ENCODE data around the gene NCBP2L.

NCBP2L gene

DNA sequence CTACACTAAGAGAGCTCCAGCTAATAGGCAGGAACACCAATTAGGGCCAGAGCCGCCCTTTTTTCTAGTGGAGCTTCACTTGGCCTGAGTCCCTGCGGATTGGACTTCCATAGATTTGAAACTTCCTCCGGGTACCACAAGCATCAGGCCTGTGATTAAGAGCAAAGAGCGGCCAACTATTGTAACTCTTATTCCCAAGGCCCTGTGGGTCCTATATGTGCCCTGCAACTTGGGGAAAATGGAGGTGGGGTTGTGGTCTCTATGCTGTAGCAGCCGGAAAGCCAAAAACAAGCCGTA is at the start of gene NCBP2L:
NCBP2L (plus strand) TSS at position 198 of the 297 bp plus-strand sequence. CDS start 16,488 bp downstream, outside the sequence.
- in situ Hi-C loops (cut with HindIII; ENCODE audit: low sequenced_read_pairs): no loop called here
- TF ChIP-seq, protein P1, sequence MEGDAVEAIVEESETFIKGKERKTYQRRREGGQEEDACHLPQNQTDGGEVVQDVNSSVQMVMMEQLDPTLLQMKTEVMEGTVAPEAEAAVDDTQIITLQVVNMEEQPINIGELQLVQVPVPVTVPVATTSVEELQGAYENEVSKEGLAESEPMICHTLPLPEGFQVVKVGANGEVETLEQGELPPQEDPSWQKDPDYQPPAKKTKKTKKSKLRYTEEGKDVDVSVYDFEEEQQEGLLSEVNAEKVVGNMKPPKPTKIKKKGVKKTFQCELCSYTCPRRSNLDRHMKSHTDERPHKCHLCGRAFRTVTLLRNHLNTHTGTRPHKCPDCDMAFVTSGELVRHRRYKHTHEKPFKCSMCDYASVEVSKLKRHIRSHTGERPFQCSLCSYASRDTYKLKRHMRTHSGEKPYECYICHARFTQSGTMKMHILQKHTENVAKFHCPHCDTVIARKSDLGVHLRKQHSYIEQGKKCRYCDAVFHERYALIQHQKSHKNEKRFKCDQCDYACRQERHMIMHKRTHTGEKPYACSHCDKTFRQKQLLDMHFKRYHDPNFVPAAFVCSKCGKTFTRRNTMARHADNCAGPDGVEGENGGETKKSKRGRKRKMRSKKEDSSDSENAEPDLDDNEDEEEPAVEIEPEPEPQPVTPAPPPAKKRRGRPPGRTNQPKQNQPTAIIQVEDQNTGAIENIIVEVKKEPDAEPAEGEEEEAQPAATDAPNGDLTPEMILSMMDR (IDR thresholded peaks at IDR 0.05; ENCODE audit: low read depth, low read length, missing control alignments): no peak
- no peak for DNase-seq (ENCODE audit: low read depth)
- H3K4me3 ChIP-seq (ENCODE audit: low read depth, low read length): peak within 1 kb of the TSS; percentile 37

DNA sequence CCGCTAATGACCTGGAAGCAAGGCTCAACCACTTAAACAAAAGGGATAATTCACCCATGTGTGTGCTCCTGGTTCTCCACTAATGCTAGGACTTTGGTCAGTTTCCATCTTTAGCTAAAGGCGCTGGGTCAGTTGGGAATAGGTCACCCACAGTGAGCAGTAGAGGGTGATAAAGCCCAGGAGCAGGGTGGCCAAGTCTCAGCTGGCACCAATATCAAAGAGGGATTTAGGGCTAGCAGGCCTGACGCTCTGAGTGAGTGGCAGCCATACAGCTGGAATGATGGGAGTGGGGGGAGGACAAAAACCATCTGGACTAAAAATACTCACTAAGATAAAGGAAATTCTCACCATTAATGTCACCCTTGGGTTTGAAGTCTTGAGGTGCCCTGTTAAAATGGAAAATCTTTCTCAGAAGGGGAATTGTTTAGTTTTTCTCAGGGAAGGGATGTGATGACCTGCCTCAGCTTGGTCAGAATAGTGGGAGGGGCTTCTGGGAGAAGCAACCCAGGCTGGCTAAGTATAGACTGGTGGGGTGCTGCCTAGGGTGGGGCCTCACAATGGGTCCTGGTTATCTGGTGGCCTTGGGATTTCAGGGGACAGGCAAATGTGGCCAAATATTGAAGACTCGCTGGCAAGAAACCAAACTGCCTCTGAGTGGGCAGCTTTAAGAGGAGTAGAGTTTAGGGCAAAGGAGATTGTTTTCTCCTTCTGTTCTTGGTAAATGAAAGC is 49.0 kb upstream of the NCBP2L start:
- no peak for DNase-seq (ENCODE audit: low read depth)
- TF ChIP-seq, protein P1 (IDR thresholded peaks at IDR 0.05; ENCODE audit: low read depth, low read length, missing control alignments): no peak
- in situ Hi-C loops (cut with HindIII; ENCODE audit: low sequenced_read_pairs): no loop called here
- no peak overlapping the region for H3K4me3 ChIP-seq (ENCODE audit: low read depth, low read length)

DNA sequence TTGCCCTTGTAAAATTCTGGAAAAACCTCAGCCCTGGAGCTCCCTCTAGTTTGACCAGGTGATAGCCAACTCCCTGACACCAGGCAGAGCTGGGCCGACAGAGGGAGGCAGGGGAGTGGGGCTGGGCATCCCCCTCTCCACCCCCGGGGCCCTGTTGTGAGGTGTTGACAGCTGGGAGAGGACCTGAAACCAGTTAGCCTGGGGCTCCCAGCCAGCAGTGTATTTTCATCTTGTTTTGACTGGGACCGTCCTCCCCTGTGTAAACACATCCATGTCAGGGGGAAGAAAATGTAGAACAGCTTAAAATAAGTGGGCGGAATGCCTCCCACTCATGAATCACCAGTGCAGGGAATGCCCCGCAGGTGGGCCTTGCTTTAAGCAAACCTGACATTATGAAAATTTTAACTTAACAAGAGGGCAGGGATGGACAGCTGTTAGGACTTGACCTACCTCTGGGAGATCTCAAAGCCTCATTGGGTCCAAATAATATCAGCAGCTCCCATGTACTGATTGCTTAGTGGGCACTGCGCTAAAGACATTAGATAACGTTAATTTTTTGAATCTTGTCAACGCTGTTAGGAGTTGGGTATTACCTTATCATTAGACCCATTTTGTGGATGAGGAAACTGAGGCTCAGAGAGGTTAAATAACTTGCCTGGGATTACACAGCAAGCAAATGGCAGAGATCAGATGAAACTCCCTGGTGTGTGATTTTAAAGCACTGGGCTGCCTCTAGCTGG is 47.8 kb upstream of the NCBP2L start:
- TF ChIP-seq, protein P1 (IDR thresholded peaks at IDR 0.05; ENCODE audit: low read depth, low read length, missing control alignments): no peak
- in situ Hi-C loops (cut with HindIII; ENCODE audit: low sequenced_read_pairs): no loop called here
- no peak for DNase-seq (ENCODE audit: low read depth)
- no peak overlapping the region for H3K4me3 ChIP-seq (ENCODE audit: low read depth, low read length)

DNA sequence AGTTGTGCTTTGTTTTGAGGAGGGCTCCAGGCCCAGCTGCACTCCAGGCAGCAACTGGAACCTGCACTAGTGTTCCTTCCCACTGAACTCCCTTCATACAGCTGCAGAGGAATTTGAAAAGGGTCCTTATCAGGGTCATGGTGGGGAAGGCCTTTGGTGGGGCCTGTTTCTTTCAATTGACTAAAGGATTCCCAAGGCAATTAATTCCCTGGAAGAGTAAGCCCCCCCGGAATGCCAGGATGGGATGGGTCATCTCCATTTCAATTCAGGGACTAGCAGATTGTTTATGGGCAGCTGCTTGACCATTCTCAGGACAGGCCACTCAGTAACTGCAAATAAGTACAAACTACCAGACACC is 47.3 kb upstream of the NCBP2L start:
- no peak overlapping the region for H3K4me3 ChIP-seq (ENCODE audit: low read depth, low read length)
- in situ Hi-C loops (cut with HindIII; ENCODE audit: low sequenced_read_pairs): no loop called here
- no peak for DNase-seq (ENCODE audit: low read depth)
- TF ChIP-seq, protein P1 (IDR thresholded peaks at IDR 0.05; ENCODE audit: low read depth, low read length, missing control alignments): no peak

DNA sequence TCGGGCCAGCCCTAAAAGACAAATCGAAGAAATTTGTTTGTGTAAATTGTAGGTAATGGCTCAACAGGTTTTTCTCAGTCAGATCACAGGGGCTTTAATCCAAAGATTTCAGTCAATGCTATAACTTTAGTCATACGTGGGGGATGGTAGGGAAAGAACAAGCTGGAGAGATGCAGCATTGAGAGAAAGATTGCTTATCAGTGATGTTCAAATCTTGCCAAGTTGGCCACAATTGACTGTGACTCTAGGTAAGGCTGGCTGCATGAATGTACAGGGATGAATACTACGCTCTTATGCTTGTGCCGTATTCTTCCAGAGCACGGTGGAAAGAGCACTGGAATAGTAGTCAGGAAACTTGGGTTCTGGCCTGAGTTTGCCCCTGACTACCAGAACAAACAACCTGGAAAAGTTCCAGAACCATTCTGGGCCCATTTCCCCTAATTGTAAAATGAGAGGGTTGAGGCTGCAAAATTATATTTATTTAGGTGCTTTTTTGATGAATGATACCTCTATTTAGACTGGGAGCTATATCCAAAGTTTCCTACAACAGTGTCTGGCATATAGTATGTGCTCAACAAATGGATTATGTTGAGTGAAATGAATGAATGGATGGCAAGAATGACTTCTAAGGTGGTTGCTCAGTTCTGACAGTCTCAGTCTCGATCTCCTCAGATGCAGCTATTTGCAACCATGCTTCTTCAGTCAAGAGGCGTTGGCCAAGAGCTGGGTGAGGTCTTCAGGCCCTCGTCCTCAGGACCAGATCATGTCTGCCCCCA is 46.4 kb upstream of the NCBP2L start:
- TF ChIP-seq, protein P1 (IDR thresholded peaks at IDR 0.05; ENCODE audit: low read depth, low read length, missing control alignments): no peak
- in situ Hi-C loops (cut with HindIII; ENCODE audit: low sequenced_read_pairs): no loop called here
- DNase-seq (ENCODE audit: low read depth): no peak
- H3K4me3 ChIP-seq (ENCODE audit: low read depth, low read length): no peak overlapping the region

DNA sequence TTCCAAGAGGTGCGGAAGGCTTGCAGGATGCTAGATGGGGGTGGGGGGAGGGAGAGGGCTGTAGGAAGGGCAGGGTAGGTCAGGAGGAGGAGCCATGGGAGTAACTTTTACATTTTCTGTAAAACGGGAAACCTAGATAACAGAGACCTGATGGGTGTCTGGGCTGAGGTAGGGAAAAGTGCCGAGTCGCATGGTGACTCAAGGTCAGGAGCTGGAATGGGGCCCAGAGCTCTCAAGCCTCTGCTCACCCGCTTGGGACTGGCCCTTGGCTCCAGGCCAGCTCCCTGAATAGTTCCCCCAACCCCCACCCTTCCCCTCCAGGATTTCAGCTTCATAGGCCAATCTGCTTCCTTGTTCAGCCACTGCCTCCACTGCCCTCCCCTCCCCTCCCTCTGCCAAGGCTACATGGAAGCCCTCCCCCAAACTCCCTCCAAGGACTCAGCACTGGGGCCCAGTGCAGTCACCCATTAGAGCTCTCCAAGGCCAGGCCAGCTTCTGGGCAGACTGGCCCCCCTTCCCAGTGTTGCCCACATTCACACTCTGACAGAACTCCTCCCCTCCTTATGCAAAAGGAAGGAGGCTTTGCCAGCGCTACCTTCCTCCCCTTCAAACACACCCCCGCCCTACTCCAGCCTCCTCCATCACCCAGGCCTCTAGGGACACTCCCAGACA is 45.6 kb upstream of the NCBP2L start:
- H3K4me3 ChIP-seq (ENCODE audit: low read depth, low read length): no peak overlapping the region
- TF ChIP-seq, protein P1 (IDR thresholded peaks at IDR 0.05; ENCODE audit: low read depth, low read length, missing control alignments): no peak
- peak; percentile 34 for DNase-seq (ENCODE audit: low read depth)
- in situ Hi-C loops (cut with HindIII; ENCODE audit: low sequenced_read_pairs): no loop called here
